GM12892 (cell line): ENCODE data around the gene CD300E.
"Not testable (repeated sequence)": the region's sequence is repeated elsewhere in the genome, so short reads cannot be mapped to it uniquely, and the experiment has no call there.

Source experiments
- DNase-seq: peaks from one replicate; pipeline ENCODE4 v3.0.0; 2011; ENCODE audit not compliant: insufficient read length
- FAIRE-seq: peaks from 2 replicates; lab custom pipeline; 2011; peaks lifted over from hg19 to GRCh38; lab: Jason Lieb, UNC
- POLR2A ChIP-seq: IDR thresholded peaks from 2 replicates; pipeline ENCODE4 v1.6.1; 2011; ENCODE audit warnings: low read depth, low read length, control low read depth
- POLR2AphosphoS5 ChIP-seq: IDR thresholded peaks from 2 replicates; pipeline ENCODE4 v1.6.1; 2011; ENCODE audit warnings: low read depth, low read length, control low read depth
- TAF1 ChIP-seq: IDR thresholded peaks from 2 replicates; pipeline ENCODE4 v1.6.1; 2011; ENCODE audit warnings: low read depth, mild to moderate bottlenecking, control low read depth, low read length, borderline replicate concordance

The CD300E gene

GRCh38 chr17:74631468-74632450, 8.2 kb upstream of the CD300E start:
- TF ChIP-seq POLR2A, result no peak
- TF ChIP-seq POLR2AphosphoS5, result no peak
- no peak for TF ChIP-seq TAF1
- DNase-seq, result no peak
- FAIRE-seq, result no peak

GRCh38 chr17:74630251-74630650, 6.7 kb upstream of the CD300E start:
- FAIRE-seq, DNase-seq: not testable (repeated sequence)

GRCh38 chr17:74625661-74626060, 2.1 kb upstream of the CD300E start:
- FAIRE-seq (no peak), DNase-seq (no peak)
- TF ChIP-seq TAF1 (no peak), POLR2AphosphoS5 (no peak), POLR2A (no peak)

- DNase-seq, result no peak
- no peak for FAIRE-seq
- TF ChIP-seq TAF1 (no peak), POLR2A (no peak), POLR2AphosphoS5 (no peak)
Measured at GRCh38 chr17:74624131-74624530, 593 bp upstream of the CD300E start.

- no peak for FAIRE-seq
Measured at GRCh38 chr17:74619077-74619673, 4.4 kb downstream of the CD300E start.

GRCh38 chr17:74618451-74618850, 5.1 kb downstream of the CD300E start:
- DNase-seq (no peak), FAIRE-seq (no peak)
- TF ChIP-seq TAF1 (no peak), POLR2A (no peak), POLR2AphosphoS5 (no peak)

More at GRCh38 chr17:74619077-74619673, 4.4 kb downstream of the CD300E start:
- no peak for DNase-seq
- TF ChIP-seq POLR2A (no peak), TAF1 (no peak), POLR2AphosphoS5 (no peak)

GRCh38 chr17:74616696-74617095, 6.8 kb downstream of the CD300E start:
- DNase-seq (no peak), FAIRE-seq (no peak)
- TF ChIP-seq TAF1 (no peak), POLR2AphosphoS5 (no peak), POLR2A (no peak)

GRCh38 chr17:74612046-74612445, 11.5 kb downstream of the CD300E start:
- FAIRE-seq (no peak), DNase-seq (no peak)
- TF ChIP-seq POLR2A (no peak), TAF1 (no peak), POLR2AphosphoS5 (no peak)

- FAIRE-seq, result no peak
- no peak for DNase-seq
- no peak for TF ChIP-seq TAF1
- TF ChIP-seq POLR2AphosphoS5, result no peak
- no peak for TF ChIP-seq POLR2A
Measured at GRCh38 chr17:74610108-74610507, 13.4 kb downstream of the CD300E start.

- TF ChIP-seq POLR2A, result no peak
- no peak for TF ChIP-seq TAF1
- TF ChIP-seq POLR2AphosphoS5, result no peak
- FAIRE-seq (no peak), DNase-seq (no peak)
Measured at GRCh38 chr17:74608511-74608910, 15.0 kb downstream of the CD300E start.

GRCh38 chr17:74607221-74607620, 16.3 kb downstream of the CD300E start:
- no peak for FAIRE-seq
- TF ChIP-seq TAF1 (no peak), POLR2AphosphoS5 (no peak), POLR2A (no peak)

More at GRCh38 chr17:74607221-74607620, 16.3 kb downstream of the CD300E start:
- DNase-seq, result no peak
